Neural progenitor cell (in vitro differentiated cells): Measurements from ENCODE around the gene GDF9.

Source experiments
- CTCF ChIP-seq: fragments of 200-600 bp; sonication (generic); IDR thresholded peaks from 2 replicates; pipeline ENCODE4 v1.5.1; 2017; ENCODE audit warnings: antibody characterized with exemption, mild to moderate bottlenecking
- EZH2phosphoT487 ChIP-seq: fragments of 200-600 bp; sonication (generic); IDR thresholded peaks from 2 replicates; pipeline ENCODE4 v1.6.1; 2017; ENCODE audit warnings: antibody characterized with exemption

DNA sequence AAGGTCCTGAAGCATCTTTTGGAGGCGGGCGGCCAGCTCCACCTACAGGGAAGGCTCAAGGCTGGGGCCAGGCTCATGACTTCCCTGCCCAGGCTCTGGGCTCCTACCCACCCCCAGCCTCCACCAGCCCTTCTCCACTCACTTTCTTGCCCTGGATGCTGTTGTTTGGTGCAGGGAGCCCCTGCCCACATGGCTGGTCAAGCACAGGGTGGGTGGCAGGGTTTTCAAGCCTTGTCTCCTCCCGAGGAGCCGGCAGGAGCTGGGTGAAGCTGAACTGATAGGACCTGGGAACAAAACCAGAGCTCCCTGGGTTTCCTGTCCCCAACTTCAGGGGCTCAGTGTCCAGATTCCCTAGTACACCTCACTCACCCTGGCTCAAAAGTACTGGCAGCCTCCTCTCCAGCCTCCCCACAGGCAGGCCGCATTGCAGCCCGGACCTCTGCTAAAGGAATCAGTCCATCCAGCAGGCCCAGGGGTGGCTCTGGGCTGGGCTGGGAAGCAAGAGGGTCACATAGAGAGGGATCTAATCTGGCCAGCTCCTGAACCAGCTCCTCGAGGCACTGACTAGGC lies 42.7 kb downstream of the GDF9 start:
- no peak for TF ChIP-seq CTCF
- no peak for TF ChIP-seq EZH2phosphoT487
